ENCODE results near the gene ENTHD1. TPM values are rescaled to one million over a fixed set of nuclear protein-coding genes. Genes with fewer than 3 reads are reported as not detected.

The ENTHD1 gene
- total RNA-seq, 1 experiment from 2014 or later: not detected

GRCh38 chr22:39743935-39744334 is 149.6 kb downstream of the ENTHD1 start:
- Mint-ChIP-seq H3K4me3 (no peak overlapping the region), H3K27ac (no peak overlapping the region), H3K4me1 (0 out of 4 replicates have a peak, but pooled peaks cover 0 to 4% of the 10 kb centered on the region in 2 experiments), H3K9me3 (no peaks in the 10 kb centered on the region; a peak in 2 of 5 replicates), H3K27me3 (ENCODE audit: low read depth) (peaks cover 13% of the 10 kb centered on the region), H3K36me3 (ENCODE audit: insufficient read depth in 1 of 3, low read depth in 3 of 3) (no peaks in the 10 kb centered on the region)
- Histone ChIP-seq H4K8ac (replicated peaks; ENCODE audit: insufficient read length, low read depth, low read length) (no peak overlapping the region), H3K27ac (ENCODE audit: insufficient read length, low read depth, low read length) (no peak overlapping the region), H4K5ac (ENCODE audit: insufficient read length, low read depth, low read length) (no peak overlapping the region), H3K79me1 (ENCODE audit: insufficient read depth, low read depth, low read length, poor library complexity, severe bottlenecking) (no peaks in the 10 kb centered on the region), H2BK15ac (ENCODE audit: low read depth, low read length) (no peak overlapping the region), H3K14ac (ENCODE audit: insufficient read depth, low read length) (no peak overlapping the region), H3K23me2 (ENCODE audit: insufficient read length, low read depth, low read length, poor library complexity, severe bottlenecking) (no peaks in the 10 kb centered on the region), H3K9me3 (ENCODE audit: control insufficient read depth, low read depth, low read length) (no peaks in the 10 kb centered on the region), H3K4ac (ENCODE audit: low read depth, low read length) (no peak overlapping the region), H3K56ac (ENCODE audit: insufficient read length, low read depth, low read length) (no peak overlapping the region), H3K4me1 (ENCODE audit: insufficient read depth, low read length) (no peaks in the 10 kb centered on the region), H2AFZ (ENCODE audit: low read length) (no peak overlapping the region), H2BK5ac (ENCODE audit: insufficient read length, low read length) (no peak overlapping the region), H2BK12ac (ENCODE audit: insufficient read length, low read depth, low read length) (no peak overlapping the region), H3K23ac (ENCODE audit: insufficient read length, low read depth, low read length) (no peak overlapping the region), H4K91ac (ENCODE audit: insufficient read length, low read depth, low read length) (no peak overlapping the region), H2BK120ac (ENCODE audit: low read depth, low read length, poor library complexity, severe bottlenecking) (no peak overlapping the region), H2AK5ac (ENCODE audit: insufficient read length, low read length) (no peak overlapping the region), H3K4me2 (ENCODE audit: insufficient read depth, insufficient read length, low read length) (no peak overlapping the region), H3K18ac (ENCODE audit: insufficient read length, low read depth, low read length) (no peak overlapping the region), H3T11ph (ENCODE audit: low read length) (no peak overlapping the region), H3K79me2 (ENCODE audit: insufficient read depth, low read length) (no peaks in the 10 kb centered on the region), H3K9ac (ENCODE audit: extremely low read depth, insufficient read length, low read length) (no peak overlapping the region), H2BK20ac (ENCODE audit: low read depth, low read length, poor library complexity, severe bottlenecking) (no peak overlapping the region), H3K27me3 (ENCODE audit: insufficient read depth, low read length) (no peaks in the 10 kb centered on the region), H4K20me1 (ENCODE audit: control insufficient read depth, insufficient read depth, insufficient read length) (no peaks in the 10 kb centered on the region)
- DNase-seq: no peak
- WGBS (ENCODE audit: extremely low coverage, insufficient read length, low lambda C conversion rate): no CpG with 5 or more reads among the region's 1 CpG
- no peak for TF ChIP-seq CTCF (conservative IDR thresholded peaks at IDR 0.05)
